Cardiac fibroblast (primary cell): ENCODE data around the gene FYCO1.

Experiments
- DNase-seq, 2 donors: peaks; one replicate each; pipeline versions ENCODE4 v3.0.0 to v3.0.0-alpha.2; 2010; ENCODE audit warnings: low read depth in 2 of 2
- H3K4me3 ChIP-seq, 2 donors: replicated peaks in 1 of 2; 1 replicate in 1 of 2; 2 replicates in 1 of 2; pipeline ENCODE4 v1.5.1; 2011; ENCODE audit warnings: low read depth in 2 of 2, low read length in 2 of 2, mild to moderate bottlenecking in 2 of 2, moderate library complexity in 1 of 2
- CTCF ChIP-seq: IDR thresholded peaks from one replicate; pipeline ENCODE4 v1.5.1; 2011; ENCODE audit warnings: low read depth, mild to moderate bottlenecking, low read length, inconsistent platforms

The FYCO1 gene

GRCh38 chr3:45939341-45939771, 56.3 kb downstream of the FYCO1 start:
- no peak for TF ChIP-seq CTCF

GRCh38 chr3:45938864-45939263, 56.8 kb downstream of the FYCO1 start:
- TF ChIP-seq CTCF: peak; percentile 93
- DNase-seq: peak; percentile 94 to 96
- no peak overlapping the region for H3K4me3 ChIP-seq

More at GRCh38 chr3:45939341-45939771, 56.3 kb downstream of the FYCO1 start:
- no peak overlapping the region for H3K4me3 ChIP-seq
- no peak for DNase-seq

GRCh38 chr3:45938043-45938435, 57.6 kb downstream of the FYCO1 start:
- H3K4me3 ChIP-seq: no peak overlapping the region
- TF ChIP-seq CTCF: no peak
- DNase-seq: no peak

GRCh38 chr3:45937206-45938042, 58.2 kb downstream of the FYCO1 start:
- H3K4me3 ChIP-seq: no peak overlapping the region
- no peak for DNase-seq

GRCh38 chr3:45936261-45936660, 59.4 kb downstream of the FYCO1 start:
- H3K4me3 ChIP-seq: no peak overlapping the region
- no peak for TF ChIP-seq CTCF
- no peak for DNase-seq

More at GRCh38 chr3:45937206-45938042, 58.2 kb downstream of the FYCO1 start:
- no peak for TF ChIP-seq CTCF

- no peak for DNase-seq
- no peak for TF ChIP-seq CTCF
- H3K4me3 ChIP-seq: no peak overlapping the region
Measured at GRCh38 chr3:45933591-45933990, 62.0 kb downstream of the FYCO1 start.
